Mucosa of descending colon (tissue), 3 donors: ENCODE results near the gene HAUS1. TPM values are rescaled to one million over a fixed set of nuclear protein-coding genes. Genes with fewer than 3 reads are reported as not detected.

Experiments used
- ATAC-seq: fragments of 200-7000 bp; cut with Tn5 transposase; one replicate; pipeline ENCODE4 v1.9.1; 2020; ENCODE audit warnings: mild to moderate bottlenecking, moderate library complexity
- DNase-seq, 3 donors: peaks; one replicate each; pipeline ENCODE4 v3.0.0-alpha.2; 2020
- H3K36me3 ChIP-seq: fragments of 200-600 bp; one replicate; pipeline ENCODE4 v1.8.0; 2021; ENCODE audit warnings: low read depth, mild to moderate bottlenecking
- H3K4me1 ChIP-seq: fragments of 200-600 bp; one replicate; pipeline ENCODE4 v1.8.0; 2021; ENCODE audit warnings: low read depth, mild to moderate bottlenecking
- H3K4me3 ChIP-seq: fragments of 200-600 bp; one replicate; pipeline ENCODE4 v1.8.0; 2021; ENCODE audit warnings: mild to moderate bottlenecking
- H3K9me3 ChIP-seq: fragments of 200-600 bp; one replicate; pipeline ENCODE4 v1.8.0; 2021; ENCODE audit warnings: mild to moderate bottlenecking
- CTCF ChIP-seq: fragments of 200-600 bp; IDR thresholded peaks from one replicate; pipeline ENCODE4 v1.8.0; 2022; ENCODE audit warnings: antibody characterized with exemption, mild to moderate bottlenecking
- intact Hi-C, 2 donors: fragments of 100-400 bp; cut with DNase I in 1 of 2; cut with micrococcal nuclease in 1 of 2; formaldehyde crosslinking; loops; one replicate each; pipeline versions ENCODE4 v1.11.0 to v1.11.1; 2022; cut with DNase I, micrococcal nuclease
- total RNA-seq, 3 donors: library from RNA; stranded (reverse); fragmentation: NEBNext Ultra II Directional in 2 of 3; extraction: Animal tissue kit (Norgen Biotek cat#: 25700) in 2 of 3; gene quantifications; one replicate each; pipeline versions ENCODE4 v1.2.1 to v1.2.4, GENCODE V29; 2021 to 2023
- donor health status: DM: no; HTN: no; CAD: no; lungs with moderate emphysema.
- donor health status: DM: no; HTN: no; CAD: no.
- donor health status: DM: no; HTN: yes; CAD: no.

HAUS1 gene
- total RNA-seq, 3 donors from 2014 or later, result 8.2 to 26.2 (median 18.4) TPM

- ATAC-seq (peak; percentile 98), DNase-seq (peak; percentile 95 to 96 (median 95))
- Histone ChIP-seq H3K4me1 (peaks cover 10% of the 10 kb centered on the region), H3K4me3 (peak overlapping the region; percentile 98), H3K36me3 (no peaks in the 10 kb centered on the region), H3K9me3 (no peaks in the 10 kb centered on the region)
- TF ChIP-seq CTCF, result peak; percentile 85
- intact Hi-C loops, result loop anchor here in 1 of 2 donors (5.0 kb wide), 1 partner anchor 484 kb away; the partner anchor contains the start of gene LOXHD1
These were observed 69.5 kb downstream of the HAUS1 start for GRCh38 chr18:46173393-46174341.

DNA sequence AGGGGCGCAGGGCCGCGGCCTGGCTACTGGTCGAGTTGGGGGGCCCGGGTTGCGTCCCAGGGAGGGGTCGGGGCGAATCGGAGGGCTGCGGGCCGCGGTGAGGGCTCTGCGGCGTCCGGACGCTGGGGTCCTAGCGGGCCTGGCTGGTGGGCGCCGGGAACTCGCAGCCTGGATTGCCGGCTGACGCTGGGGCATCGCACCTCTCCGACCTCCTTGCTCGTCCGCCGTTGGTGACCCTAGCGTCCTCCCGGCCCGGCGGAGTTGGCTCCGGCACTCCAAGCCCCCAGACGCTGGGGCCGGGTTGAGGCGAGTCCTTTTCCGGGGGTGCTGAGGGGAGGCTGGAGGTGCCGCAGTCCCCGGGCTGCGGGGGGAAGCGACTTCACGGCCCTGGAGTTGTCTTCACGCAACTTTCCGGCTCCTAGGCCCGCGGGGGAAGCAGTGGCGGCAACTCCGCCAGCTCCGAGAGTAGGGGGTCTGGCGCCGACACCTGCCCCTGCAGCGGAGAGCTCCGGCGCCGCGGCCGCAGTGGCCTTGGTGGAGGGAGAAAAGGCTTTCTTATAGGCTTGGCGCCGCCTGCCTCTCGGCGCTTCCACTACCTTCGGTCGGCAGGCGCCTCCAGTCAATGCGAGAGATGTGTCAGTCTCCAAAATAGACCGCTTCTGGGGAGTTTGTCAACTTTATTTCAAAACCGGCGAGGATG lies 70.3 kb downstream of the HAUS1 start:
- intact Hi-C loops, result loop anchor here in 1 of 2 donors (5.0 kb wide), 1 partner anchor 483 kb away; the partner anchor contains the start of gene LOXHD1
- H3K4me3 ChIP-seq, result peak overlapping the region; percentile 98
- peaks cover 10% of the 10 kb centered on the region for H3K4me1 ChIP-seq
- peak; percentile 26 for ATAC-seq
- DNase-seq, result peak; percentile 39 to 62 (median 60)
- no peak for TF ChIP-seq CTCF
- no peaks in the 10 kb centered on the region for H3K36me3 ChIP-seq
- H3K9me3 ChIP-seq, result no peaks in the 10 kb centered on the region

DNA sequence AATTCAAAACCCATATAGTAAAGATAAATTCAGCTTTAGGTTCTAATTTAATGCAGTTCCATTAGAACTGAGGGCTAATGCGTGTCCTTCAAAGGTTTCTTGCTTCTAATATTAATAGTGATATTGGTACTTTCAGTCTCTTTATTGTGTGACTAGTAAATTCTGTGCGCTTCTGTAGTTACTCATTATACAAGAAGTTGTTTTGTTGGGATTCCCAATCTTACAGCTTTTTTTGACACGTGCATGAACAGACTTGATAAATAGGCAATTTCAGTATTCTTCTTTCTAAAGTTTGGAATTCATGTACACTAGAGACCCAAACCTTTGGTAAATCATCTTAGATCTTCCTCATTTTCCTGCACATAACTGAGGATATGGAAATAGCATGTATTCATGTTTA lies 71.8 kb downstream of the HAUS1 start:
- no peaks in the 10 kb centered on the region for H3K36me3 ChIP-seq
- H3K9me3 ChIP-seq, result no peaks in the 10 kb centered on the region
- H3K4me1 ChIP-seq, result peaks cover 10% of the 10 kb centered on the region
- no peak for TF ChIP-seq CTCF
- no peak overlapping the region for H3K4me3 ChIP-seq
- ATAC-seq (no peak), DNase-seq (no peak)
- intact Hi-C loops, result no loop called here

Other genes with a start within 250 kb of the HAUS1 start
- gene EPG5, start 137.1 kb upstream of the HAUS1 start, total RNA-seq, result 10 to 100 TPM; 21.7 to 29.0 (median 25.6) TPM
- gene PSTPIP2, start 32.1 kb upstream of the HAUS1 start, total RNA-seq, result 1 to 10 TPM; 2.9 to 9.4 (median 9.0) TPM
- gene ATP5F1A, start 6.1 kb upstream of the HAUS1 start, total RNA-seq, result 100 to 1,000 TPM; 476 to 643 (median 622) TPM